ENCODE measurements around the gene BRD2. TPM values are rescaled to one million over a fixed set of nuclear protein-coding genes. Genes with fewer than 3 reads are reported as not detected.

Gene BRD2
- total and polyA plus RNA-seq, 11 donors = 56.8 to 107 (median 73.1) TPM

DNA sequence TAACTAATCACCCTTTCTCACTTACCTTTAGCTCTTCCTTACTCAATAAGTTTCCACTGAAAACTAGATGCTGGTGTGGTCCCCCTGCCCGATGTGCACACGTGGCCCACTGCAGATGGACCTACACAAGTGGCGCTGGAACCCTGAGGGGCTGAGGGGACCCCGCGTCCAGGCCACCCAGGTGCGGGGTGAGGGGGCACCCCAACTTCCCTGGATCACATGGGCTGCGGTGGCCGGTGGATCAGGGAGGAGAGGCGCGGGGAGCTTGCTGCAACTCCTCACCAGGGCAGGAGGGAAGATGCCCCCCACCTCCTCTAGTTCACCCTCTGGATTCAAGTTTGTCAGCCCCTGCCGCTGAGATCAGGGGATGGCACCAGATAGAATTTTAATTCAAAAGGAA lies 53.5 kb downstream of the BRD2 start:
- H3K9me3 ChIP-seq = no peaks in the 10 kb centered on the region
- intact Hi-C loops (cut with DNase I) = no loop called here
- no peak overlapping the region for H3K27ac ChIP-seq
- H3K4me1 ChIP-seq = peaks cover 0 to 46% (median 22%) of the 10 kb centered on the region in 12 donors
- 89 to 96% (median 93%) methylated on average over 8 to 11 of the region's 11 CpGs for WGBS, 4 donors
- DNase-seq = no peak
- no peaks in the 10 kb centered on the region for H3K27me3 ChIP-seq
- no peak overlapping the region for H3K4me3 ChIP-seq
- TF ChIP-seq, protein P1, sequence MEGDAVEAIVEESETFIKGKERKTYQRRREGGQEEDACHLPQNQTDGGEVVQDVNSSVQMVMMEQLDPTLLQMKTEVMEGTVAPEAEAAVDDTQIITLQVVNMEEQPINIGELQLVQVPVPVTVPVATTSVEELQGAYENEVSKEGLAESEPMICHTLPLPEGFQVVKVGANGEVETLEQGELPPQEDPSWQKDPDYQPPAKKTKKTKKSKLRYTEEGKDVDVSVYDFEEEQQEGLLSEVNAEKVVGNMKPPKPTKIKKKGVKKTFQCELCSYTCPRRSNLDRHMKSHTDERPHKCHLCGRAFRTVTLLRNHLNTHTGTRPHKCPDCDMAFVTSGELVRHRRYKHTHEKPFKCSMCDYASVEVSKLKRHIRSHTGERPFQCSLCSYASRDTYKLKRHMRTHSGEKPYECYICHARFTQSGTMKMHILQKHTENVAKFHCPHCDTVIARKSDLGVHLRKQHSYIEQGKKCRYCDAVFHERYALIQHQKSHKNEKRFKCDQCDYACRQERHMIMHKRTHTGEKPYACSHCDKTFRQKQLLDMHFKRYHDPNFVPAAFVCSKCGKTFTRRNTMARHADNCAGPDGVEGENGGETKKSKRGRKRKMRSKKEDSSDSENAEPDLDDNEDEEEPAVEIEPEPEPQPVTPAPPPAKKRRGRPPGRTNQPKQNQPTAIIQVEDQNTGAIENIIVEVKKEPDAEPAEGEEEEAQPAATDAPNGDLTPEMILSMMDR (IDR thresholded peaks at IDR 0.05) = no peak
- TF ChIP-seq POLR2A (IDR thresholded peaks at IDR 0.05) = no peak
- no peaks in the 10 kb centered on the region for H3K36me3 ChIP-seq
- no peak for ATAC-seq

GRCh38 chr6:33023536-33023935 lies 55.1 kb downstream of the BRD2 start:
- no peak for ATAC-seq

DNA sequence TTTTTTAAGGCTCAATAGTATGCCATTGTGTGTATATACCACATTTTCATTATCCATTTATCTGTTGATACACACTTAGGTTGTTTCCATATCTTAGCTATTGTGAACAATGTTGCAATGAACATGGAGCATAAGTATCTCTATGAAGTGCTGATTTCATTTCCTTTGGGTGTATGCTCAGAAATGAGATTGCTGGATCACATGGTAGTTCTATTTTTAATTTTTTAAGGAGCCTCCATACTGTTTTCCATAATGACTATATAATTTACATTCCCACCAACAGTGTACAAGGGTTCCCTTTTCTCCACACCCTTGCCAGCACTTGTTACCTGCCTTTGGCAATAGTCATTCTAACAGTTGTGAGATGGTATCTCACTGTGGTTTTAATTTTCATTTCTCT lies 56.1 kb downstream of the BRD2 start:
- no peaks in the 10 kb centered on the region for H3K27me3 ChIP-seq
- H3K27ac ChIP-seq = no peak overlapping the region
- no peak overlapping the region for H3K4me3 ChIP-seq
- no peaks in the 10 kb centered on the region for H3K36me3 ChIP-seq
- DNase-seq (no peak), ATAC-seq (no peak)
- TF ChIP-seq POLR2A (IDR thresholded peaks at IDR 0.05) = no peak
- TF ChIP-seq, protein P1 (IDR thresholded peaks at IDR 0.05) = no peak
- H3K4me1 ChIP-seq = peaks cover 0 to 38% (median 9%) of the 10 kb centered on the region in 12 donors
- intact Hi-C loops (cut with DNase I) = no loop called here
- H3K9me3 ChIP-seq = no peaks in the 10 kb centered on the region

More at GRCh38 chr6:33023536-33023935, 55.1 kb downstream of the BRD2 start:
- Histone ChIP-seq H3K36me3 (no peaks in the 10 kb centered on the region), H3K9me3 (no peaks in the 10 kb centered on the region), H3K4me3 (no peak overlapping the region), H3K27me3 (no peaks in the 10 kb centered on the region), H3K27ac (no peak overlapping the region), H3K4me1 (peaks cover 0 to 40% (median 15%) of the 10 kb centered on the region in 12 donors)
- 59 to 97% (median 78%) methylated on average over 2 to 3 of the region's 3 CpGs for WGBS, 4 donors
- DNase-seq = no peak
- intact Hi-C loops (cut with DNase I) = no loop called here
- no peak for TF ChIP-seq POLR2A (IDR thresholded peaks at IDR 0.05)
- TF ChIP-seq, protein P1 (IDR thresholded peaks at IDR 0.05) = no peak

DNA sequence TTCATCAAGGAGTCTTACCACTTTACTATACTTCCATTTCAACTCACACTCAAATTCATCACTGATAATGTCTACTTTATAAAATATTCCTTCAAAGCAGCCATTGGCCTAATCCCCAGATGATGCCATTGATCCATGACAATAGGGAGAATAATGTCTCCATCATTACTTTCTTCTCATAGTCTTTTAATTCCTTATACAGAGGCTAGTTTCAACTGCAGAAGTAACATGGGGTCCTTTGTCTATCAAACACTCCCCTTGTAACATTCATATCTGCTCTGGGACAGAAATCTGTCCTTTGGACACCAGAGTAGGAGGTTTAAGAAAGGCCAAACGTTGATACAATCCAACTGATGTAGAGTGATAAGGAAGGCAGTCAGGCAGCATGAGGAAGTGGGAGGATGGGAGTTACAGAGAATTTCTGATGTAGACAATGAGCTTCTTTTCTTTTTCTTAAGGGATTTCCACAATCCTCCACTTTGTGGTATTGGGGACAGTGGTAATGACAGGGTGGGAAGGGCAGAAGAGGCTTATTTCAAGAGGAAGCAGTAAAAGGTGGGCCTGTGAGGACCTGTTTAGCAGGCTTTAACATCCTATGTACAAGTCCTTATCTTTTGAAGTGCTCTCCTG lies 59.9 kb downstream of the BRD2 start:
- no peaks in the 10 kb centered on the region for H3K36me3 ChIP-seq
- H3K27me3 ChIP-seq = peaks cover 0 to 5% (median 0%) of the 10 kb centered on the region in 9 donors
- TF ChIP-seq POLR2A (IDR thresholded peaks at IDR 0.05) = no peak
- TF ChIP-seq, protein P1 (IDR thresholded peaks at IDR 0.05) = no peak
- WGBS, 4 donors = 8 to 19% (median 12%) methylated on average over 1 of the region's 1 CpG
- DNase-seq = no peak
- H3K9me3 ChIP-seq = no peaks in the 10 kb centered on the region
- peaks cover 0 to 33% (median 0%) of the 10 kb centered on the region in 12 donors for H3K4me1 ChIP-seq
- peak in 1 of 4 donors; percentile 51 for ATAC-seq
- H3K4me3 ChIP-seq = no peak overlapping the region
- intact Hi-C loops (cut with DNase I) = no loop called here
- peak overlapping the region in 10 of 12 donors; percentile 45 to 95 (median 82) for H3K27ac ChIP-seq

All from heart left ventricle (tissue), 16 donors.